KMS-11 (cell line): Measurements from ENCODE around the gene FOXP1.

Source experiments
- H2AFZ ChIP-seq: fragments of 200-600 bp; sonication (generic); 2 replicates; pipeline ENCODE4 v1.6.1; 2016; ENCODE audit warnings: antibody characterized with exemption, mixed run types, low read depth
- H3K27ac ChIP-seq: fragments of 200-600 bp; sonication (generic); 2 replicates; pipeline ENCODE4 v1.6.1; 2016; ENCODE audit warnings: mild to moderate bottlenecking, mixed run types
- H3K27me3 ChIP-seq: fragments of 200-600 bp; sonication (generic); 2 replicates; pipeline ENCODE4 v1.6.1; 2017; ENCODE audit warnings: mild to moderate bottlenecking, low read depth, mixed run types, moderate library complexity; ENCODE audit not compliant: insufficient read depth
- H3K36me3 ChIP-seq: fragments of 200-600 bp; sonication (generic); 2 replicates; pipeline ENCODE4 v1.6.1; 2017; ENCODE audit warnings: mild to moderate bottlenecking, mixed run types; ENCODE audit not compliant: insufficient read depth
- H3K4me1 ChIP-seq: fragments of 200-600 bp; sonication (generic); 2 replicates; pipeline ENCODE4 v1.6.1; 2016; ENCODE audit warnings: mild to moderate bottlenecking, low read depth, mixed run types; ENCODE audit not compliant: poor library complexity, severe bottlenecking
- H3K4me2 ChIP-seq: fragments of 200-600 bp; sonication (generic); 2 replicates; pipeline ENCODE4 v1.7.0; 2016; ENCODE audit warnings: mild to moderate bottlenecking, mixed run types
- H3K4me3 ChIP-seq: fragments of 200-600 bp; sonication (generic); IDR thresholded peaks from 2 replicates; pipeline ENCODE4 v1.6.1; 2017; ENCODE audit warnings: low read depth, low read length, mixed read lengths; ENCODE audit not compliant: insufficient read depth
- H3K79me2 ChIP-seq: fragments of 200-600 bp; sonication (generic); 2 replicates; pipeline ENCODE4 v1.6.1; 2016; ENCODE audit warnings: low read depth, mixed run types; ENCODE audit not compliant: insufficient read depth
- H3K9ac ChIP-seq: fragments of 200-600 bp; sonication (generic); 2 replicates; pipeline ENCODE4 v1.6.1; 2016; ENCODE audit warnings: mild to moderate bottlenecking, mixed run types
- H4K20me1 ChIP-seq: fragments of 200-600 bp; sonication (generic); 2 replicates; pipeline ENCODE4 v1.6.1; 2016; ENCODE audit warnings: mild to moderate bottlenecking, mixed run types; ENCODE audit not compliant: insufficient read depth
- TF ChIP-seq, protein P1 (sequence below): fragments of 200-600 bp; sonication (generic); conservative IDR thresholded peaks from 2 replicates; pipeline ENCODE4 v1.6.1; 2017; ENCODE audit warnings: low read depth, mild to moderate bottlenecking, antibody characterized with exemption, low read length, moderate library complexity, mixed read lengths

The FOXP1 gene

DNA sequence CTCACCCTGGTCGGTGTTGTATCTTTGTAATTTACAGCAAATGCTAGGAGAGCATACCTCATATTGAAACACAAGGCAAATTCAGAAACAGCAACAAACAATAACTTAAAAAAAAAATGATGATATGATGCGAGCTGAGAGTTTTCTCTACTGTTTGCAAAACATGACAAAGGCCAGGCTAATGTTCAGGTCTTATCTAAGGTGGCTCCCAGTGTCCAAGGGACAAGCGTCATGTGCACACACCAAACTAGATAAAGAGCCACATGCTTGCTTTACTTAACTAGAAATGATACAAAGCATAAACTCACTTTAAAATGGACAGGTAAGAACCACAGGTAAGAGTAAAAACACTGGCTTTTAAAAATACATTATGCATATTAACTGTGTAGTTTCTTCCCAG is 375.9 kb downstream of the FOXP1 start:
- no peak overlapping the region for H2AFZ ChIP-seq
- TF ChIP-seq, protein P1, sequence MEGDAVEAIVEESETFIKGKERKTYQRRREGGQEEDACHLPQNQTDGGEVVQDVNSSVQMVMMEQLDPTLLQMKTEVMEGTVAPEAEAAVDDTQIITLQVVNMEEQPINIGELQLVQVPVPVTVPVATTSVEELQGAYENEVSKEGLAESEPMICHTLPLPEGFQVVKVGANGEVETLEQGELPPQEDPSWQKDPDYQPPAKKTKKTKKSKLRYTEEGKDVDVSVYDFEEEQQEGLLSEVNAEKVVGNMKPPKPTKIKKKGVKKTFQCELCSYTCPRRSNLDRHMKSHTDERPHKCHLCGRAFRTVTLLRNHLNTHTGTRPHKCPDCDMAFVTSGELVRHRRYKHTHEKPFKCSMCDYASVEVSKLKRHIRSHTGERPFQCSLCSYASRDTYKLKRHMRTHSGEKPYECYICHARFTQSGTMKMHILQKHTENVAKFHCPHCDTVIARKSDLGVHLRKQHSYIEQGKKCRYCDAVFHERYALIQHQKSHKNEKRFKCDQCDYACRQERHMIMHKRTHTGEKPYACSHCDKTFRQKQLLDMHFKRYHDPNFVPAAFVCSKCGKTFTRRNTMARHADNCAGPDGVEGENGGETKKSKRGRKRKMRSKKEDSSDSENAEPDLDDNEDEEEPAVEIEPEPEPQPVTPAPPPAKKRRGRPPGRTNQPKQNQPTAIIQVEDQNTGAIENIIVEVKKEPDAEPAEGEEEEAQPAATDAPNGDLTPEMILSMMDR: no peak
- no peaks in the 10 kb centered on the region for H4K20me1 ChIP-seq
- no peak overlapping the region for H3K4me3 ChIP-seq
- no peak overlapping the region for H3K27ac ChIP-seq
- H3K9ac ChIP-seq: no peak overlapping the region
- no peaks in the 10 kb centered on the region for H3K4me1 ChIP-seq
- H3K36me3 ChIP-seq: no peaks in the 10 kb centered on the region
- no peaks in the 10 kb centered on the region for H3K79me2 ChIP-seq
- no peak overlapping the region for H3K4me2 ChIP-seq
- no peaks in the 10 kb centered on the region for H3K27me3 ChIP-seq

GRCh38 chr3:71206305-71207165 is 377.0 kb downstream of the FOXP1 start:
- H3K79me2 ChIP-seq: no peaks in the 10 kb centered on the region
- no peak overlapping the region for H3K27ac ChIP-seq

DNA sequence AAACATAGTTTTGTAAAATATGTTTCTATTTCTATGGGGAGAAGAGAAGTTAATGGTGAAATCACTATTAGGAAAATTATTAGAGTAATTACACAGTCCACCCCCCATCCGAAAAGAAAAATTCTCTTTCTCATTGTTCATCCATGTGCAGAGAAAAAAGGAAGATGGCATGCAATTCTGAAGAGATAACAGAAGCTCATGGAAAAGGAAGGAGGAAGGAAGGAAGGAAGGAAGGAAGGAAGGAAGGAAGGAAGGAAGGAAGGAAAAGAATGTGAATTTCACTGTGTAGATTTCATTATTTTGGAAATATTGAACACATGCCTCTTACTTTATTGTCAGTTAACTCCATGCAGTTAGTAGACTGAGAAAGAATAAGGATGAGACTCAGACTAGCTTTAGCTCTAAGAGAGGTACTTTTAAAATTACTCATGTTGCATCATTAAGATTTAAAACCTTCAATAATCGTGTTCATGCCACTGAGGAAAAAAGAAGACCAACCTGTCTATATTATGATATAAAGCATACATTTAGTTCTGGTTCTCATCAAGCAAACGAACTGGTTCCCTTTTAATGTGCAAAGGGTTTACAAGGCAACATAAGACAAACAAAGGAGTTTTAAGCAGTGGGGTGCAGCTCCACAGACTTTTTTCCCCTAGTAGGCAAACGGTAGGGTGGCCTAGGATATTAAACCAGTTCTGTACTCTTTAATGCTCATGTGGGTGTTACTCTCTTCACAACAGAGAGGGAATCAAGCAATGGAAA is 379.6 kb downstream of the FOXP1 start:
- Histone ChIP-seq H3K4me1 (no peaks in the 10 kb centered on the region), H3K4me3 (no peak overlapping the region), H3K4me2 (no peak overlapping the region), H3K36me3 (no peaks in the 10 kb centered on the region), H3K27me3 (no peaks in the 10 kb centered on the region), H3K9ac (no peak overlapping the region), H3K79me2 (no peaks in the 10 kb centered on the region), H3K27ac (no peak overlapping the region), H2AFZ (no peak overlapping the region), H4K20me1 (no peaks in the 10 kb centered on the region)
- TF ChIP-seq, protein P1: no peak

More at GRCh38 chr3:71206305-71207165, 377.0 kb downstream of the FOXP1 start:
- Histone ChIP-seq H3K4me2 (no peak overlapping the region), H4K20me1 (no peaks in the 10 kb centered on the region), H3K4me3 (no peak overlapping the region), H3K9ac (no peak overlapping the region), H3K36me3 (no peaks in the 10 kb centered on the region), H2AFZ (no peak overlapping the region), H3K4me1 (no peaks in the 10 kb centered on the region), H3K27me3 (no peaks in the 10 kb centered on the region)
- TF ChIP-seq, protein P1: no peak

DNA sequence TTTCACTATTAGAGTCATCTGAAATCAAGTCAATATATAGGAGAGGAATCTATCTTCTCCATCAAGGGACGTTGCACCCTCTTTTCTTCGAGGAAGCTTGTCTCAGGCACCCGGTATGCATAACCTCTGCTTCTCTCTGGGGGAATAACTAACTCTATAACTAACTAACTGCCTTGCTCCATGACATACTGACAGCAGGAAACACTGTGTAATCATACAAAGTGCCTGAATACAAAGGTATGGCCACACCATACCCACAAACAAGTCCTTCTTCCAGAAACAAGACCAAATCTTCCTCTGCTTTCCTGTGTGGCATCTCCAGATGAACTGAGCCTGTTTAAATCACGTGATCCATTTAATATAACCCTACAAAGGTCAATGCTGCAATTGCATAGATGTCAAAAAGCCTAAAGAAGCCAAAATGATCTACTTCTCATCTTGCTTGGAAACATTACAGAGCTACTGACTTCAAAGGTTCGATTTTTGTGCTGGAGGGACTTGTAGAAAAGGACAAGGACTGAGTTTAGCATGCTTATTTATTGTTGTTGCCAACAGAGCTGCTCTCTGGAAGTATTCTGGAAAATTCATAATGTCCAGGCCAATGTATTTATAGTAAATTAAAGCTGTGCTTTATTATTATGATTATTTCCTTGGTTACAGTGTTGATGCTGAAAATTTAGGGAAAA is 380.5 kb downstream of the FOXP1 start:
- no peak overlapping the region for H3K4me2 ChIP-seq

More for the DNA sequence above, 380.5 kb downstream of the FOXP1 start:
- Histone ChIP-seq H2AFZ (no peak overlapping the region), H3K27ac (no peak overlapping the region), H3K4me3 (no peak overlapping the region), H3K79me2 (no peaks in the 10 kb centered on the region), H4K20me1 (no peaks in the 10 kb centered on the region), H3K36me3 (no peaks in the 10 kb centered on the region), H3K27me3 (no peaks in the 10 kb centered on the region), H3K9ac (no peak overlapping the region), H3K4me1 (no peaks in the 10 kb centered on the region)
- TF ChIP-seq, protein P1: no peak
